H9 (cell line): ENCODE results near the gene CDH8. TPM values are rescaled to one million over a fixed set of nuclear protein-coding genes. Genes with fewer than 3 reads are reported as not detected.

ENCODE experiments used
- DNase-seq: peaks from one replicate; pipeline ENCODE4 v3.0.0-alpha.2; 2017
- H2AFZ ChIP-seq: one replicate; pipeline ENCODE4 v1.6.1; 2013; ENCODE audit warnings: mild to moderate bottlenecking, low read length, control low read depth, moderate library complexity
- H2AK5ac ChIP-seq: 2 replicates; pipeline ENCODE4 v1.6.1; 2013; ENCODE audit warnings: low read length, control low read depth, mixed read lengths; ENCODE audit not compliant: insufficient read length
- H2BK120ac ChIP-seq: one replicate; pipeline ENCODE4 v1.6.1; 2013; ENCODE audit warnings: low read depth, mild to moderate bottlenecking, low read length, control low read depth, inconsistent platforms; ENCODE audit not compliant: poor library complexity, severe bottlenecking
- H2BK12ac ChIP-seq: 2 replicates; pipeline ENCODE4 v1.6.1; 2013; ENCODE audit warnings: low read length, control low read depth, mixed read lengths, low read depth; ENCODE audit not compliant: insufficient read length
- H2BK15ac ChIP-seq: 2 replicates; pipeline ENCODE4 v1.6.1; 2013; ENCODE audit warnings: low read depth, low read length, control low read depth
- H2BK20ac ChIP-seq: one replicate; pipeline ENCODE4 v1.6.1; 2013; ENCODE audit warnings: low read depth, mild to moderate bottlenecking, low read length, control low read depth, inconsistent platforms; ENCODE audit not compliant: poor library complexity, severe bottlenecking
- H2BK5ac ChIP-seq: 2 replicates; pipeline ENCODE4 v1.6.1; 2013; ENCODE audit warnings: low read length, control low read depth, mixed read lengths; ENCODE audit not compliant: insufficient read length
- H3K14ac ChIP-seq: 2 replicates; pipeline ENCODE4 v1.6.1; 2013; ENCODE audit warnings: low read length, control low read depth; ENCODE audit not compliant: insufficient read depth
- H3K18ac ChIP-seq: 2 replicates; pipeline ENCODE4 v1.6.1; 2013; ENCODE audit warnings: low read depth, mild to moderate bottlenecking, mixed read lengths, low read length, control low read depth; ENCODE audit not compliant: insufficient read length
- H3K23ac ChIP-seq: 2 replicates; pipeline ENCODE4 v1.6.1; 2013; ENCODE audit warnings: low read length, control low read depth, mixed read lengths, low read depth; ENCODE audit not compliant: insufficient read length
- H3K23me2 ChIP-seq: 2 replicates; pipeline ENCODE4 v1.6.1; 2013; ENCODE audit warnings: low read depth, mild to moderate bottlenecking, mixed read lengths, low read length, control low read depth; ENCODE audit not compliant: insufficient read length, poor library complexity, severe bottlenecking
- H3K27ac ChIP-seq: 2 replicates; pipeline ENCODE4 v1.5.1; 2013; ENCODE audit warnings: low read length, control low read depth, mixed read lengths, low read depth; ENCODE audit not compliant: insufficient read length
- H3K27me3 ChIP-seq: 2 replicates; pipeline ENCODE4 v1.6.1; 2013; ENCODE audit warnings: low read length, control low read depth, inconsistent platforms; ENCODE audit not compliant: insufficient read depth
- H3K4ac ChIP-seq: 2 replicates; pipeline ENCODE4 v1.6.1; 2013; ENCODE audit warnings: low read depth, mild to moderate bottlenecking, control low read depth, inconsistent platforms, low read length, moderate library complexity
- H3K4me1 ChIP-seq: 2 replicates; pipeline ENCODE4 v1.6.1; 2013; ENCODE audit warnings: low read length, control low read depth, inconsistent platforms; ENCODE audit not compliant: insufficient read depth
- H3K4me2 ChIP-seq: 2 replicates; pipeline ENCODE4 v1.6.1; 2013; ENCODE audit warnings: low read length, control low read depth, mixed read lengths; ENCODE audit not compliant: insufficient read length, insufficient read depth
- H3K56ac ChIP-seq: 2 replicates; pipeline ENCODE4 v1.6.1; 2013; ENCODE audit warnings: low read depth, mild to moderate bottlenecking, mixed read lengths, low read length, control low read depth; ENCODE audit not compliant: insufficient read length
- H3K79me1 ChIP-seq: 2 replicates; pipeline ENCODE4 v1.6.1; 2013; ENCODE audit warnings: low read depth, mild to moderate bottlenecking, moderate library complexity, low read length, control low read depth, inconsistent platforms; ENCODE audit not compliant: insufficient read depth, poor library complexity, severe bottlenecking
- H3K79me2 ChIP-seq: 2 replicates; pipeline ENCODE4 v1.6.1; 2013; ENCODE audit warnings: low read length, control low read depth, inconsistent platforms; ENCODE audit not compliant: insufficient read depth
- H3K9ac ChIP-seq: 2 replicates; pipeline ENCODE4 v1.6.1; 2013; ENCODE audit warnings: low read length, control low read depth, mixed read lengths; ENCODE audit not compliant: insufficient read length; ENCODE audit errors: extremely low read depth
- H3K9me3 ChIP-seq: one replicate; pipeline ENCODE4 v1.6.1; 2013; ENCODE audit warnings: low read depth, low read length, inconsistent platforms; ENCODE audit not compliant: control insufficient read depth
- H3T11ph ChIP-seq: one replicate; pipeline ENCODE4 v1.6.1; 2013; ENCODE audit warnings: mild to moderate bottlenecking, low read length, control low read depth, inconsistent platforms
- H4K20me1 ChIP-seq: one replicate; pipeline ENCODE4 v1.6.1; 2013; ENCODE audit not compliant: control insufficient read depth, insufficient read length, insufficient read depth
- H4K5ac ChIP-seq: 2 replicates; pipeline ENCODE4 v1.6.1; 2013; ENCODE audit warnings: low read depth, mild to moderate bottlenecking, mixed read lengths, low read length, control low read depth; ENCODE audit not compliant: insufficient read length
- H4K8ac ChIP-seq: replicated peaks from 2 replicates; pipeline ENCODE4 v1.6.1; 2013; ENCODE audit warnings: low read length, control low read depth, mixed read lengths, low read depth; ENCODE audit not compliant: insufficient read length
- H4K91ac ChIP-seq: 2 replicates; pipeline ENCODE4 v1.6.1; 2013; ENCODE audit warnings: low read depth, mild to moderate bottlenecking, moderate library complexity, mixed read lengths, low read length, control low read depth; ENCODE audit not compliant: insufficient read length
- H3K27ac Mint-ChIP-seq, 3 experiments: 2 replicates in 2 of 3; 3 replicates in 1 of 3; pipeline ENCODE4 v1.8.0; 2020 to 2021; ENCODE audit warnings: mixed read lengths in 3 of 3, mild to moderate bottlenecking in 1 of 3, moderate library complexity in 1 of 3
- H3K27me3 Mint-ChIP-seq: 2 replicates; pipeline ENCODE4 v1.8.0; 2021; ENCODE audit warnings: low read depth, mild to moderate bottlenecking, moderate library complexity, mixed read lengths
- H3K36me3 Mint-ChIP-seq, 3 experiments: 2 replicates in 2 of 3; 3 replicates in 1 of 3; pipeline ENCODE4 v1.8.0; 2020 to 2021; ENCODE audit warnings: low read depth in 3 of 3, mixed read lengths in 3 of 3; ENCODE audit not compliant: insufficient read depth in 1 of 3
- H3K4me1 Mint-ChIP-seq, 2 experiments: 2 replicates each; pipeline ENCODE4 v1.8.0; 2020; ENCODE audit warnings: mixed read lengths in 2 of 2
- H3K4me3 Mint-ChIP-seq, 2 experiments: 2 replicates in 1 of 2; 3 replicates in 1 of 2; pipeline ENCODE4 v1.8.0; 2020 to 2021; ENCODE audit warnings: mild to moderate bottlenecking in 2 of 2, mixed read lengths in 2 of 2, moderate library complexity in 1 of 2
- H3K9me3 Mint-ChIP-seq, 2 experiments: 2 replicates in 1 of 2; 3 replicates in 1 of 2; pipeline ENCODE4 v1.8.0; 2020; ENCODE audit warnings: mild to moderate bottlenecking in 2 of 2, mixed read lengths in 2 of 2, moderate library complexity in 1 of 2
- CTCF ChIP-seq: fragments of 200-600 bp; sonication (generic); conservative IDR thresholded peaks from 3 replicates; pipeline ENCODE4 v1.8.0; 2021; ENCODE audit warnings: antibody characterized with exemption, mild to moderate bottlenecking
- WGBS: extraction: QIAGEN DNeasy Blood & Tissue Kit; methylation state at CpG from one replicate; pipeline ENCODE4 v1.1.7; 2013; ENCODE audit warnings: missing lambda C conversion rate, low lambda C conversion rate, mixed read lengths; ENCODE audit not compliant: insufficient read length; ENCODE audit errors: extremely low coverage; 5-methylcytosine and 5-hydroxymethylcytosine counted together
- total RNA-seq: library from RNA; stranded (reverse); gene quantifications from 2 replicates; pipeline ENCODE4 v1.2.1, GENCODE V29; 2021

CDH8 gene
- total RNA-seq, 1 experiment from 2014 or later = 12.0 TPM

- no peak overlapping the region for H2AFZ ChIP-seq
- DNase-seq = no peak
- no peaks in the 10 kb centered on the region for H3K27me3 ChIP-seq
- no peak overlapping the region for H2BK120ac ChIP-seq
- no peaks in the 10 kb centered on the region for H3K79me1 ChIP-seq
- no peak overlapping the region for H4K5ac ChIP-seq
- no peak overlapping the region for H2BK5ac ChIP-seq
- no peak overlapping the region for H3K56ac ChIP-seq
- peaks cover 1% of the 10 kb centered on the region; the same call in 1 of the 2 replicates for H3K79me2 ChIP-seq
- no CpG with 5 or more reads among the region's 4 CpGs for WGBS
- Mint-ChIP-seq H3K27me3 (no peaks in the 10 kb centered on the region), H3K9me3 (no peaks in the 10 kb centered on the region), H3K27ac (no peak overlapping the region), H3K4me3 (no peak overlapping the region), H3K4me1 (peaks cover 15 to 22% of the 10 kb centered on the region in 2 experiments), H3K36me3 (no peaks in the 10 kb centered on the region)
- H3K4me1 ChIP-seq = no peaks in the 10 kb centered on the region
- no peaks in the 10 kb centered on the region for H3K23me2 ChIP-seq
- no peak overlapping the region for H2BK12ac ChIP-seq
- H2BK20ac ChIP-seq = no peak overlapping the region
- no peak overlapping the region for H3K18ac ChIP-seq
- no peak overlapping the region for H2AK5ac ChIP-seq
- H4K20me1 ChIP-seq = no peaks in the 10 kb centered on the region
- no peak overlapping the region for H3K4ac ChIP-seq
- no peak overlapping the region for H3K4me2 ChIP-seq
- H3K9me3 ChIP-seq = no peaks in the 10 kb centered on the region
- no peak overlapping the region for H4K91ac ChIP-seq
- H3K23ac ChIP-seq = no peak overlapping the region
- H3T11ph ChIP-seq = no peak overlapping the region
- H3K27ac ChIP-seq = no peak overlapping the region
- H2BK15ac ChIP-seq = no peak overlapping the region
- TF ChIP-seq CTCF = no peak
- H3K14ac ChIP-seq = no peak overlapping the region
- H3K9ac ChIP-seq = no peak overlapping the region
- H4K8ac ChIP-seq = no peak overlapping the region
Measured at GRCh38 chr16:62010186-62010585, 26.1 kb downstream of the CDH8 start.
